Right atrium auricular region (tissue), 2 donors: ENCODE results near the gene IGFBPL1. TPM values are rescaled to one million over a fixed set of nuclear protein-coding genes. Genes with fewer than 3 reads are reported as not detected.

Experiments used
- DNase-seq: peaks from one replicate; pipeline ENCODE4 v3.0.0-alpha.2; 2019; ENCODE audit warnings: low spot score
- H3K27ac ChIP-seq, 2 donors: fragments of 200-600 bp; sonication (generic); 1 replicate in 1 of 2; 2 replicates in 1 of 2; pipeline ENCODE4 v1.5.1; 2016 to 2019
- H3K27me3 ChIP-seq, 2 donors: fragments of 200-600 bp; sonication (generic); one replicate each; pipeline versions ENCODE4 v1.5.1 to v1.6.0; 2017 to 2019
- H3K36me3 ChIP-seq: fragments of 200-600 bp; sonication (generic); one replicate; pipeline ENCODE4 v1.5.1; 2016
- H3K4me1 ChIP-seq, 2 donors: fragments of 200-600 bp; sonication (generic); one replicate each; pipeline versions ENCODE4 v1.5.1 to v1.6.0; 2017 to 2019
- H3K4me3 ChIP-seq, 2 donors: fragments of 200-600 bp; sonication (generic); 1 replicate in 1 of 2; 2 replicates in 1 of 2; pipeline ENCODE4 v1.5.1; 2017 to 2019; ENCODE audit warnings: mild to moderate bottlenecking in 1 of 2, moderate library complexity in 1 of 2
- H3K9me3 ChIP-seq, 2 donors: fragments of 200-600 bp; sonication (generic); one replicate each; pipeline ENCODE4 v1.5.1; 2019
- total RNA-seq, 2 donors: library from RNA; depleted of rRNA; stranded (reverse); fragments of >200 nt; gene quantifications; one replicate each; pipeline ENCODE4 v1.1.0, GENCODE V29; 2016
- TF ChIP-seq, protein P1 (sequence below), 2 donors: fragments of 200-600 bp; sonication (generic); IDR thresholded peaks; one replicate each; pipeline ENCODE4 v1.5.1; 2019; ENCODE audit warnings: antibody characterized with exemption in 2 of 2

Gene IGFBPL1
- total RNA-seq, 2 donors from 2014 or later: 1.3 to 2.8 TPM

- H3K27ac ChIP-seq: no peak overlapping the region
- H3K27me3 ChIP-seq: no peaks in the 10 kb centered on the region
- no peaks in the 10 kb centered on the region for H3K9me3 ChIP-seq
- TF ChIP-seq, protein P1, sequence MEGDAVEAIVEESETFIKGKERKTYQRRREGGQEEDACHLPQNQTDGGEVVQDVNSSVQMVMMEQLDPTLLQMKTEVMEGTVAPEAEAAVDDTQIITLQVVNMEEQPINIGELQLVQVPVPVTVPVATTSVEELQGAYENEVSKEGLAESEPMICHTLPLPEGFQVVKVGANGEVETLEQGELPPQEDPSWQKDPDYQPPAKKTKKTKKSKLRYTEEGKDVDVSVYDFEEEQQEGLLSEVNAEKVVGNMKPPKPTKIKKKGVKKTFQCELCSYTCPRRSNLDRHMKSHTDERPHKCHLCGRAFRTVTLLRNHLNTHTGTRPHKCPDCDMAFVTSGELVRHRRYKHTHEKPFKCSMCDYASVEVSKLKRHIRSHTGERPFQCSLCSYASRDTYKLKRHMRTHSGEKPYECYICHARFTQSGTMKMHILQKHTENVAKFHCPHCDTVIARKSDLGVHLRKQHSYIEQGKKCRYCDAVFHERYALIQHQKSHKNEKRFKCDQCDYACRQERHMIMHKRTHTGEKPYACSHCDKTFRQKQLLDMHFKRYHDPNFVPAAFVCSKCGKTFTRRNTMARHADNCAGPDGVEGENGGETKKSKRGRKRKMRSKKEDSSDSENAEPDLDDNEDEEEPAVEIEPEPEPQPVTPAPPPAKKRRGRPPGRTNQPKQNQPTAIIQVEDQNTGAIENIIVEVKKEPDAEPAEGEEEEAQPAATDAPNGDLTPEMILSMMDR (IDR thresholded peaks at IDR 0.05): peak in 1 of 2 donors; percentile 40
- DNase-seq: no peak
- no peak overlapping the region for H3K4me3 ChIP-seq
- no peaks in the 10 kb centered on the region for H3K36me3 ChIP-seq
- no peaks in the 10 kb centered on the region for H3K4me1 ChIP-seq
Measured at GRCh38 chr9:38417003-38417945, 7.0 kb downstream of the IGFBPL1 start.

- no peaks in the 10 kb centered on the region for H3K4me1 ChIP-seq
- no peak overlapping the region for H3K4me3 ChIP-seq
- H3K36me3 ChIP-seq: no peaks in the 10 kb centered on the region
- no peak for DNase-seq
- no peak overlapping the region for H3K27ac ChIP-seq
- TF ChIP-seq, protein P1 (IDR thresholded peaks at IDR 0.05): no peak
- no peaks in the 10 kb centered on the region for H3K27me3 ChIP-seq
- no peaks in the 10 kb centered on the region for H3K9me3 ChIP-seq
Measured at GRCh38 chr9:38416461-38416860, 7.8 kb downstream of the IGFBPL1 start.

DNA sequence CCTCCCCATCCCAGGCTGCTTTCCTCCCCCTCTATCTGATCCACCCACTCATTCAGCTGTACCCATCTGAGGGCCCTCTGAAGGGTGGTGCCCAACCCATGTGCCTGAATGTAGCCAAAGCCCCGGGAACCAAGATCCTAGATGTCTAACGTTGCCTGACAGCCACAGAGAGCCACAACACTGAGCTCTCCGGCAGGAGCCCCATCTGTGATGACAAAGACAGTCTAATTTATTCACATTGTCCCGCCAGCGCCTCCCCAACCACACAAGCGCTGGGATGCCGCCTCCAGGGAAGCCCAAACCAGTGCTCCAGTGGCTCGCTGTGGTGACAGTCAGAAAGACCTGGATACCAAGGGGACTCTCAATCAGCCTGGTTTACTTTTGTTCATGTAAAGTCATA, 8.4 kb downstream of the IGFBPL1 start:
- no peaks in the 10 kb centered on the region for H3K36me3 ChIP-seq
- no peak overlapping the region for H3K4me3 ChIP-seq
- no peak for DNase-seq
- no peaks in the 10 kb centered on the region for H3K27me3 ChIP-seq
- no peaks in the 10 kb centered on the region for H3K4me1 ChIP-seq
- no peaks in the 10 kb centered on the region for H3K9me3 ChIP-seq
- H3K27ac ChIP-seq: no peak overlapping the region
- TF ChIP-seq, protein P1 (IDR thresholded peaks at IDR 0.05): no peak

- no peak overlapping the region for H3K4me3 ChIP-seq
- no peak overlapping the region for H3K27ac ChIP-seq
- no peak for DNase-seq
- H3K27me3 ChIP-seq: no peaks in the 10 kb centered on the region
- TF ChIP-seq, protein P1 (IDR thresholded peaks at IDR 0.05): no peak
- no peaks in the 10 kb centered on the region for H3K4me1 ChIP-seq
- H3K9me3 ChIP-seq: no peaks in the 10 kb centered on the region
- H3K36me3 ChIP-seq: no peaks in the 10 kb centered on the region
Measured at GRCh38 chr9:38414040-38414723, 10.1 kb downstream of the IGFBPL1 start.

- H3K27me3 ChIP-seq: no peaks in the 10 kb centered on the region
- H3K9me3 ChIP-seq: no peaks in the 10 kb centered on the region
- no peak for DNase-seq
- no peak overlapping the region for H3K4me3 ChIP-seq
- no peaks in the 10 kb centered on the region for H3K36me3 ChIP-seq
- no peak overlapping the region for H3K27ac ChIP-seq
- TF ChIP-seq, protein P1 (IDR thresholded peaks at IDR 0.05): no peak
- H3K4me1 ChIP-seq: no peaks in the 10 kb centered on the region
Measured at GRCh38 chr9:38413283-38413682, 11.0 kb downstream of the IGFBPL1 start.
